HG03064 (cell line): ENCODE data around the gene NOL4.

Experiments used
- ATAC-seq: cut with Tn5 transposase; IDR thresholded peaks from one replicate; pipeline ENCODE4 v1.9.1; 2021; ENCODE audit warnings: low read depth; ENCODE audit not compliant: unreplicated experiment

Gene NOL4

DNA sequence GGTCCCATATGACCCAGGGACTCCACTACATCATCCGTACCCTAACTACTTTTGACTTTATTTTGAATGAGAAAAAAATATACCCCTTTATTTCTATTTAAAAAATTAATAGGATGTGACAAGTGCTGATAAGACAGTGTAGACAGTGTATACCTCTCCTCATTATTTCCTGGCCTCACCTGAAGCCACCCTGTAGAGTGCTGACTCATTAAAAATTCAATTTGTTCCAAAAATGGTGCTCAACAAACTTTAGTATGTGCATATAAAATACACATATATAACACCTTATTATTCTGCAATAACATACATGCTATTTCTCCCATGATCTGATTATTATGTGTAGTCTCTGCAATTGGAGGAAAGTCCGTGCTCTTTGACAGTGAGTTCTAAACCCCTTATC lies 20.8 kb downstream of the NOL4 start:
- ATAC-seq, result no peak

DNA sequence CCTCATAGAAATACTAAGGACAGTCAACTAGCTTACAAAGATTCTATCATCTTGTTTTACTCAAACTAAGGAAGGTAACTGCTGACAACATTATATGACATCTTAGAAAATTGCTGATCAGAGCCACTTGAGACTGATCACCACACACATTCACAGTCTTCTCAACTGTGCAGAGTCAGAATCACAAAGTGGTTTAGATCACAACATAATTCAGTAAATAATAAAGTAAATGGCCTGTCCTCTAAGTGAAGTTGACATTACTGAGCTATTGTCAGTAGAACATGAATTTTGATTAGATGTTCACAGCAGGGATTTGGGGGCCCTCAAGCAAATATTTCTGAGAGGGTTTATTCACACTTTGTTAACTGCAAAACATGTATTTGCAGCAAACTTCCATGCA lies 28.5 kb downstream of the NOL4 start:
- ATAC-seq, result no peak

DNA sequence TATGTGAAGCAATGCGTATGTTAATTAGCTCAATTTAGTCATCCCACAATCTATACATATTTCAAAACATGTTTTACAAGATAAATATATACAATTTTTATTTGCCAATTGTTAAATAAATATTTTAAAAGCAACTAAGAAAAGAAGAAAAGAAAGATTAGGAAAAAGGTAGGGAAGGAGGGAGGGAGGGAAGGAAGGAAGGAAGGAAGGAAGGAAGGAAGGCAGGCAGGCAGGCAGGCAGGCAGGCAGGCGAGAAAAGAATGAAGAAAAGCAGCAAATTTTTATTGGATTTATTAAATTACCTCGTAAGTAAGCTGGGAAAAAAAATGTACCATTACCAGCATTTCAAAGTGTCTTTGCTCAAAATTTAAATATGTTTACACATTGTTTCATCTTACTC lies 30.5 kb downstream of the NOL4 start:
- ATAC-seq, result no peak

DNA sequence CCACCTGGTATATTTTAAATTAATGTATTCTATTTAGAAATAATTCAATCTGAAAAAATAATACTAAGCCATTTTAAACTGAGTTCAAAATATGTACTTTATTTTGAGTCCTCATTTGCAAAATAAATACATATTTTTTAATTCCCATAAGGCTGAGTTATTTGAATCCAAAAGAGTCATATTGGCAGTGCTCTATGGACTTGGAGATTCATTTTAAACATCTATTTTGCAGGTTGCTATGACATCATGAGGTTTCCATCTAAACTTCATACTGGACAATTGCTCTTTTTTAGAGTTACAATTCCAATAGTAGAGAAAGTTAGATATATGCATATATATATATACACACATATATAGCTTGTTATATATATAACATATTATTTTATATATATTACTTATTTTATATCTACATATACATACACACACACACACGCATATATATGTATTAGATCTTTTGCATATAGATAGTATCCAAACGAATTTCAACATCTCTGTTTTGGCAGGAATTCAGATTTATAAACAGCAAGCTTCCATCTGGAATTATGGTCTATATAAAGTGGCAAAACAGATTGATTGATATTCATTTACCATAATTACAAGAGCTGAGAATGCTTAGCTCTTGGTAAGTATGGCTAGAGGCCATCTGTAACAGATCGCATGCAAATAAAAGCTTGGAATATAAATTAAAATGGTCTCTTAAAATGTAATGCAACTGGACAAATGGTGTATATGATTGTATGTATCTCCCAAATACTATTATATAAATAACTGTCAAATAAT lies 34.9 kb downstream of the NOL4 start:
- no peak for ATAC-seq
